ENCODE results near the gene ZNF512.
A peak's percentile ranks its signal among the peaks of the same experiment; 100 is the strongest.
"Not testable (repeated sequence)": the region's sequence is repeated elsewhere in the genome, so short reads cannot be mapped to it uniquely, and the experiment has no call there.

The ZNF512 gene

GRCh38 chr2:27582695-27583389 lies at the start of gene ZNF512:
Gene ZNF512 (plus strand): TSS chr2:27583042. CDS start chr2:27583113, 71 bp downstream.
- DNase-seq (ENCODE audit: low read depth) = peak; percentile 61

- DNase-seq (ENCODE audit: low read depth) = no peak
Observed at GRCh38 chr2:27537287-27537686, 45.6 kb upstream of the ZNF512 start.

GRCh38 chr2:27538839-27539450 lies 43.9 kb upstream of the ZNF512 start:
- not testable (repeated sequence) for DNase-seq (ENCODE audit: low read depth)

GRCh38 chr2:27539649-27540048 lies 43.2 kb upstream of the ZNF512 start:
- not testable (repeated sequence) for DNase-seq (ENCODE audit: low read depth)

GRCh38 chr2:27544143-27544821 lies 38.6 kb upstream of the ZNF512 start:
- no peak for DNase-seq (ENCODE audit: low read depth)

- no peak for DNase-seq (ENCODE audit: low read depth)
Observed at GRCh38 chr2:27545348-27546141, 37.3 kb upstream of the ZNF512 start.

GRCh38 chr2:27549303-27549702 lies 33.5 kb upstream of the ZNF512 start:
- DNase-seq (ENCODE audit: low read depth) = no peak

- no peak for DNase-seq (ENCODE audit: low read depth)
Observed at GRCh38 chr2:27551514-27551913, 31.3 kb upstream of the ZNF512 start.

GRCh38 chr2:27552941-27553340 lies 29.9 kb upstream of the ZNF512 start:
- DNase-seq (ENCODE audit: low read depth) = no peak

GRCh38 chr2:27554451-27554850 lies 28.4 kb upstream of the ZNF512 start:
- not testable (repeated sequence) for DNase-seq (ENCODE audit: low read depth)

GRCh38 chr2:27559228-27559627 lies 23.6 kb upstream of the ZNF512 start:
- no peak for DNase-seq (ENCODE audit: low read depth)

GRCh38 chr2:27561060-27561459 lies 21.8 kb upstream of the ZNF512 start:
- no peak for DNase-seq (ENCODE audit: low read depth)

- no peak for DNase-seq (ENCODE audit: low read depth)
Observed at GRCh38 chr2:27566628-27567027, 16.2 kb upstream of the ZNF512 start.

- no peak for DNase-seq (ENCODE audit: low read depth)
Observed at GRCh38 chr2:27569398-27569797, 13.4 kb upstream of the ZNF512 start.

- no peak for DNase-seq (ENCODE audit: low read depth)
Observed at GRCh38 chr2:27571197-27571596, 11.6 kb upstream of the ZNF512 start.

- DNase-seq (ENCODE audit: low read depth) = no peak
Observed at GRCh38 chr2:27571681-27572080, 11.2 kb upstream of the ZNF512 start.

GRCh38 chr2:27572439-27572838 lies 10.4 kb upstream of the ZNF512 start:
- no peak for DNase-seq (ENCODE audit: low read depth)

- no peak for DNase-seq (ENCODE audit: low read depth)
Observed at GRCh38 chr2:27572998-27573429, 9.8 kb upstream of the ZNF512 start.

GRCh38 chr2:27573452-27573851 lies 9.4 kb upstream of the ZNF512 start:
- no peak for DNase-seq (ENCODE audit: low read depth)

- no peak for DNase-seq (ENCODE audit: low read depth)
Observed at GRCh38 chr2:27581417-27582128, 1.3 kb upstream of the ZNF512 start.

- no peak for DNase-seq (ENCODE audit: low read depth)
Observed at GRCh38 chr2:27582129-27582694, 630 bp upstream of the ZNF512 start.

Data from activated gamma-delta T cell treated with anti-CD3 and anti-CD28 coated beads, Interleukin-2, amount 50 U/mL, for 16 hours (primary cell).